OCI-LY7 (cell line): ENCODE results near the gene NCKAP5. TPM values are rescaled to one million over a fixed set of nuclear protein-coding genes. Genes with fewer than 3 reads are reported as not detected.

Source experiments
- BruUV-seq: library from RNA; stranded (reverse); fragments of 400-500 nt; replicated peaks from 2 replicates; lab custom pipeline; 2021; lab: Mats Ljungman, UMichigan
- CTCF ChIA-PET: fragments of 300-600 bp; sonication (Branson Sonifier 250); formaldehyde crosslinking; loops from one replicate; lab custom pipeline; 2022; ENCODE audit warnings: antibody characterized with exemption; ENCODE audit not compliant: unreplicated experiment; lab: Charles Lee
- POLR2A ChIA-PET: fragments of 300-600 bp; sonication (Branson Sonifier 250); formaldehyde crosslinking; loops from one replicate; lab custom pipeline; 2022; ENCODE audit warnings: antibody characterized with exemption; lab: Charles Lee
- DNase-seq: peaks from one replicate; pipeline ENCODE4 v3.0.0-alpha.2; 2015; ENCODE audit warnings: low spot score
- H2AFZ ChIP-seq: fragments of 200-600 bp; sonication (generic), shearing (Covaris generic); 2 replicates; pipeline ENCODE4 v1.6.1; 2014; ENCODE audit warnings: mild to moderate bottlenecking, antibody characterized with exemption, low read length, moderate library complexity
- H3K27ac ChIP-seq: fragments of 200-600 bp; sonication (generic); 2 replicates; pipeline ENCODE4 v1.5.1; 2014; ENCODE audit warnings: mixed run types, low read depth, mild to moderate bottlenecking, moderate library complexity, low read length, inconsistent platforms; ENCODE audit not compliant: poor library complexity, severe bottlenecking
- H3K36me3 ChIP-seq: fragments of 200-600 bp; sonication (generic); 2 replicates; pipeline ENCODE4 v1.6.1; 2014; ENCODE audit warnings: mild to moderate bottlenecking, antibody characterized with exemption, low read length, moderate library complexity, mixed read lengths; ENCODE audit not compliant: insufficient read depth
- H3K4me1 ChIP-seq: fragments of 200-600 bp; sonication (generic); 2 replicates; pipeline ENCODE4 v1.5.1; 2014; ENCODE audit warnings: mild to moderate bottlenecking, low read length; ENCODE audit not compliant: insufficient read depth, poor library complexity, severe bottlenecking
- H3K4me2 ChIP-seq: fragments of 200-600 bp; sonication (generic); 2 replicates; pipeline ENCODE4 v1.6.1; 2014; ENCODE audit warnings: mild to moderate bottlenecking, low read length
- H3K4me3 ChIP-seq: fragments of 200-600 bp; sonication (generic); 2 replicates; pipeline ENCODE4 v1.5.1; 2014; ENCODE audit warnings: mild to moderate bottlenecking, low read depth, low read length; ENCODE audit not compliant: poor library complexity, severe bottlenecking
- H3K79me2 ChIP-seq: fragments of 200-600 bp; sonication (generic); 2 replicates; pipeline ENCODE4 v1.6.1; 2016; ENCODE audit warnings: low read depth, mild to moderate bottlenecking, low read length, moderate library complexity, mixed read lengths; ENCODE audit not compliant: insufficient read depth
- H3K9me2 ChIP-seq: fragments of 200-600 bp; sonication (generic); 2 replicates; pipeline ENCODE4 v1.6.1; 2016; ENCODE audit warnings: mild to moderate bottlenecking, low read length, mixed read lengths; ENCODE audit not compliant: insufficient read depth
- H3K9me3 ChIP-seq: fragments of 200-600 bp; sonication (generic); 2 replicates; pipeline ENCODE4 v1.6.1; 2014; ENCODE audit warnings: mild to moderate bottlenecking, mixed run types, low read length, mixed read lengths
- H4K20me1 ChIP-seq: fragments of 200-600 bp; sonication (generic); 2 replicates; pipeline ENCODE4 v1.6.1; 2014; ENCODE audit warnings: mild to moderate bottlenecking, antibody characterized with exemption, low read length, moderate library complexity, mixed read lengths; ENCODE audit not compliant: insufficient read depth
- EZH2phosphoT487 ChIP-seq: fragments of 200-600 bp; sonication (generic); IDR thresholded peaks from 2 replicates; pipeline ENCODE4 v1.6.1; 2018; ENCODE audit warnings: low read depth, borderline replicate concordance, mild to moderate bottlenecking, mixed run types, antibody characterized with exemption, low read length, moderate library complexity, mixed read lengths
- intact Hi-C: fragments of 100-400 bp; cut with micrococcal nuclease; formaldehyde crosslinking; loops from one replicate; pipeline ENCODE4 v1.10.0; 2022; ENCODE audit not compliant: unreplicated experiment
- total RNA-seq, 2 experiments: library from RNA; depleted of rRNA in 1 of 2; stranded (reverse); fragments of >200 nt in 1 of 2; shearing (Covaris generic) in 1 of 2; gene quantifications; 2 replicates each; pipeline ENCODE4 v1.2.3, GENCODE V29; 2014 to 2022
- TF ChIP-seq, protein P1 (sequence below): fragments of 200-600 bp; sonication (generic); conservative IDR thresholded peaks from 2 replicates; pipeline ENCODE4 v1.5.1; 2014; ENCODE audit warnings: mild to moderate bottlenecking, antibody characterized with exemption, low read length, moderate library complexity, mixed read lengths

The NCKAP5 gene
- total RNA-seq, 2 experiments from 2014 or later: not detected

DNA sequence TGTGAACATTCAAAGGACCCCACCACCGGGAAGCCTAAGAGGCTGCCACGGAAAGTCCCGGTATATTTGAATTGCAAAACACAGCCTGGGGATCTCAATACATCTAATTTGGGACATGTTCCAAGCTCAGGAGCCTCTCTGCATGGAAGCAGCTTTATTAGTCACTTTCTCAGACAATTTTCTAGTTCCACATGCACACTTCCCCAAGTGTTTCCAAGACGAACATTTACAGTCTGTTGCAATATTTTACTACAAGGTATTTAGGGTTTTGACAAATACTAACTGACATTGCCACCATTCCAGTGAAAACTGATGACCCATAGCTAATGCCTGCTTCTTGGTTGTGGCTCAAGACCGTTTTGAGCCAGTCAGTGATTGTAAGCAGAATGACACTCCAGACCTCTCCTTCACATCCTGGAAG, 145.3 kb downstream of the NCKAP5 start:
- Histone ChIP-seq H3K4me2 (no peak overlapping the region), H4K20me1 (no peaks in the 10 kb centered on the region), H3K27ac (no peak overlapping the region), H2AFZ (no peak overlapping the region), H3K36me3 (no peaks in the 10 kb centered on the region), H3K79me2 (no peaks in the 10 kb centered on the region), H3K4me1 (no peaks in the 10 kb centered on the region), H3K4me3 (no peak overlapping the region), H3K9me3 (no peaks in the 10 kb centered on the region), H3K9me2 (no peaks in the 10 kb centered on the region)
- ChIA-PET CTCF (no interaction called here), POLR2A (no interaction called here)
- intact Hi-C loops: no loop called here
- no peak for TF ChIP-seq EZH2phosphoT487
- TF ChIP-seq, protein P1, sequence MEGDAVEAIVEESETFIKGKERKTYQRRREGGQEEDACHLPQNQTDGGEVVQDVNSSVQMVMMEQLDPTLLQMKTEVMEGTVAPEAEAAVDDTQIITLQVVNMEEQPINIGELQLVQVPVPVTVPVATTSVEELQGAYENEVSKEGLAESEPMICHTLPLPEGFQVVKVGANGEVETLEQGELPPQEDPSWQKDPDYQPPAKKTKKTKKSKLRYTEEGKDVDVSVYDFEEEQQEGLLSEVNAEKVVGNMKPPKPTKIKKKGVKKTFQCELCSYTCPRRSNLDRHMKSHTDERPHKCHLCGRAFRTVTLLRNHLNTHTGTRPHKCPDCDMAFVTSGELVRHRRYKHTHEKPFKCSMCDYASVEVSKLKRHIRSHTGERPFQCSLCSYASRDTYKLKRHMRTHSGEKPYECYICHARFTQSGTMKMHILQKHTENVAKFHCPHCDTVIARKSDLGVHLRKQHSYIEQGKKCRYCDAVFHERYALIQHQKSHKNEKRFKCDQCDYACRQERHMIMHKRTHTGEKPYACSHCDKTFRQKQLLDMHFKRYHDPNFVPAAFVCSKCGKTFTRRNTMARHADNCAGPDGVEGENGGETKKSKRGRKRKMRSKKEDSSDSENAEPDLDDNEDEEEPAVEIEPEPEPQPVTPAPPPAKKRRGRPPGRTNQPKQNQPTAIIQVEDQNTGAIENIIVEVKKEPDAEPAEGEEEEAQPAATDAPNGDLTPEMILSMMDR: no peak
- no TSS peak for BruUV-seq
- no peak for DNase-seq

DNA sequence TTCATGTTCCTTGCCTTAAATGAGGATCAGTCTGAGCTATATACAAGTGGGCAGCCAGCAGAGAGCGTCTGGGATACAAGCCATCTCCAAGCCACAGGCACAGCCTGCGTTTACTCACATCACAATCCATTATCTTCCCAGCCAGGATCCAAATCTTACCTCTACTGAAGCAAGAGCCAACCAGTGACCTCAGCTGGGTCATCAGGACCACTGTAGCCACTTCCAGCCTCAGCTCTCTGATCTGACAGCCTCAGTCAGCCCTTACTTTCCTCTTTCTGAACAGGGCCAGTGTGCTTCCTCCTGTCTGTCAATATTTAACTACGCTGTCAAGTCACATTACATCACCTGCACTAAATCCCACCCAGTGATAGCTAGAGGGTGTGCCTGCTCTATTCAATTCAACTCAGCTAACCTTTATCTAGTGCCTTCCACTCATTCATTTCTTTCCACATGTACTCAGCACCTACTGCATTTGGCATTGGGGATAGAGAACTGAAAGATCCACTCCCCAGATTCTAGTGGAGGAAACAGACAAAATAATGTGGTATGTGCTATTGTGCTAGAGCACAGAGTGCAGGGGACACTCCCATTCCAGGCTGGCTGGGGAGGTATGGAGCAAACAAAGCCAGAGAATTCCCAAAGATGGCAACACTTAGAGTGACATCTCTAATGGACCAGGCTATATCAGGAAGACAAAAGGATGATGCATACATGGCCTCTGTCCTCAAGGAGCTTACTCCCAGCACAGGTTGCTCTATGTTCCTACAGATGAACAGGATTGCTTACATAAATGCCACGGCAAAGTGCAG, 146.5 kb downstream of the NCKAP5 start:
- H3K79me2 ChIP-seq: no peaks in the 10 kb centered on the region
- DNase-seq: no peak
- no peak overlapping the region for H2AFZ ChIP-seq
- H3K9me2 ChIP-seq: no peaks in the 10 kb centered on the region
- CTCF ChIA-PET: no interaction called here
- no peaks in the 10 kb centered on the region for H4K20me1 ChIP-seq
- POLR2A ChIA-PET: no interaction called here
- intact Hi-C loops: no loop called here
- no peaks in the 10 kb centered on the region for H3K4me1 ChIP-seq
- no peak overlapping the region for H3K4me3 ChIP-seq
- TF ChIP-seq, protein P1: no peak
- TF ChIP-seq EZH2phosphoT487: no peak
- no peak overlapping the region for H3K4me2 ChIP-seq
- H3K9me3 ChIP-seq: no peaks in the 10 kb centered on the region
- no peak overlapping the region for H3K27ac ChIP-seq
- H3K36me3 ChIP-seq: no peaks in the 10 kb centered on the region
- no TSS peak for BruUV-seq

DNA sequence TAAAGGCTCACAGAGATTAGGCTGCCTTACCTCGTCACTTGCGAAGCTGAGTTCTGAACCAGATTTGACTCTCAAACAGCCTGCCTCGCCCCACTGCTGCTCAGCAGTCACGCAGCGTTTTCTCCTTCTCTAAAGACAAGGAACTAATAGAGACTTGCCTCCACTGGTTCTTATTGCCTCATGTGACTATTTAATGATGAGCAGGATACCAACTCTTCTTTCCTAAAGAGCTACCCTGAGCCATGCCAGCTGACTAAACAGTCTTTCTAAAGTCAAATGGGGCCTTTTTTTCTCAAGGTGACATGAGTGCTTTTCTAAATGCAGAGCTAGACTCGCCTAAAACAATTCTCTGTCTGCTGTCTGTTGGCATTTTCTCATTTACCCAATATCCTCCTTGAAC, 147.5 kb downstream of the NCKAP5 start:
- intact Hi-C loops: no loop called here
- DNase-seq: no peak
- ChIA-PET POLR2A (interaction anchor here (0.6 kb wide), 1 partner anchor 1982 kb away, joined by 4 read pairs; no protein-coding TSS in a partner anchor), CTCF (no interaction called here)
- Histone ChIP-seq H3K36me3 (no peaks in the 10 kb centered on the region), H3K79me2 (no peaks in the 10 kb centered on the region), H3K9me2 (no peaks in the 10 kb centered on the region), H3K4me2 (no peak overlapping the region), H3K4me1 (no peaks in the 10 kb centered on the region), H3K27ac (no peak overlapping the region), H3K9me3 (no peaks in the 10 kb centered on the region), H3K4me3 (no peak overlapping the region), H2AFZ (no peak overlapping the region), H4K20me1 (no peaks in the 10 kb centered on the region)
- no TSS peak for BruUV-seq
- TF ChIP-seq EZH2phosphoT487: no peak
- TF ChIP-seq, protein P1: no peak
